ENCODE data around the gene LCLAT1.

Gene LCLAT1

DNA sequence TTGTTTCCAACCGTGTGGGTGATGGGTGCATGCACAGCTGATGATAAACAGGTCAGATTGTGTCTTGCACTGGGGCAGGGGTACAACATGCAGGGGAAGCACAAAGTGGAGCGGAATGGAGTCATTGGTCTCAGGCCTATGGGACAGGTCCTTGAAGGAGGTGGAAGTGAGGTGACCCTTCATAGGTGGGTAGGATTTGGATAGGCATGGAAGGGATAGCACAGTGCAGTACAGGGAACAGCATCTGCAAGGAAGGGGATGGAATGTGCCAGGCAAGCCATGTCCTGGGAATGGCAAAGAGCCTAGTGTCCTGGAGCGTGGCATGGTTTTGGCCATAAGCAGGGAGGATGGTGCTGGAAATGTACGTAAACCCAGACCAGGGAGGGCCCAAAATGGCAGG is 216.3 kb downstream of the LCLAT1 start:
- H3K27ac ChIP-seq: no peak overlapping the region
- TF ChIP-seq, protein P1, sequence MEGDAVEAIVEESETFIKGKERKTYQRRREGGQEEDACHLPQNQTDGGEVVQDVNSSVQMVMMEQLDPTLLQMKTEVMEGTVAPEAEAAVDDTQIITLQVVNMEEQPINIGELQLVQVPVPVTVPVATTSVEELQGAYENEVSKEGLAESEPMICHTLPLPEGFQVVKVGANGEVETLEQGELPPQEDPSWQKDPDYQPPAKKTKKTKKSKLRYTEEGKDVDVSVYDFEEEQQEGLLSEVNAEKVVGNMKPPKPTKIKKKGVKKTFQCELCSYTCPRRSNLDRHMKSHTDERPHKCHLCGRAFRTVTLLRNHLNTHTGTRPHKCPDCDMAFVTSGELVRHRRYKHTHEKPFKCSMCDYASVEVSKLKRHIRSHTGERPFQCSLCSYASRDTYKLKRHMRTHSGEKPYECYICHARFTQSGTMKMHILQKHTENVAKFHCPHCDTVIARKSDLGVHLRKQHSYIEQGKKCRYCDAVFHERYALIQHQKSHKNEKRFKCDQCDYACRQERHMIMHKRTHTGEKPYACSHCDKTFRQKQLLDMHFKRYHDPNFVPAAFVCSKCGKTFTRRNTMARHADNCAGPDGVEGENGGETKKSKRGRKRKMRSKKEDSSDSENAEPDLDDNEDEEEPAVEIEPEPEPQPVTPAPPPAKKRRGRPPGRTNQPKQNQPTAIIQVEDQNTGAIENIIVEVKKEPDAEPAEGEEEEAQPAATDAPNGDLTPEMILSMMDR (conservative IDR thresholded peaks at IDR 0.05): no peak

DNA sequence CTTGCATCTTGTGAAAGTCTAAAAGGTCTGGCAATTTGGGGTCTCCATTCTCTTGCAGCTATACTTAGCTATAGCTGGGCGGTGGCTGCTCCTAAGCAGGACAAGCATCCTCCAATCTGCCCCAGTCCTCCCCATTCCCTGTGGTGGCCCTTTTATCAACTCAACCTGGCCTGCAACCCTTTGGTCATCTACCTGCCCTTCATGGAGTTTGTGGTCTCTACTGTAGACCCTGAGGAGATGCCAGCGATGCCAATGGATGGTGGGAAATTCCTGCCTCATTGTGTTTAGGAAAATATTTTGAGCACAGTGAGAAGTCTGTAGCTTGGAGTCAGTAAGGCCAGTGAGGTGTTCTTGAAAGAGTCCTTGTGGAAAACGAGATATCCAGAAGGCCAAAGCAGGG is 216.8 kb downstream of the LCLAT1 start:
- no peak overlapping the region for H3K27ac ChIP-seq
- TF ChIP-seq, protein P1 (conservative IDR thresholded peaks at IDR 0.05): no peak

DNA sequence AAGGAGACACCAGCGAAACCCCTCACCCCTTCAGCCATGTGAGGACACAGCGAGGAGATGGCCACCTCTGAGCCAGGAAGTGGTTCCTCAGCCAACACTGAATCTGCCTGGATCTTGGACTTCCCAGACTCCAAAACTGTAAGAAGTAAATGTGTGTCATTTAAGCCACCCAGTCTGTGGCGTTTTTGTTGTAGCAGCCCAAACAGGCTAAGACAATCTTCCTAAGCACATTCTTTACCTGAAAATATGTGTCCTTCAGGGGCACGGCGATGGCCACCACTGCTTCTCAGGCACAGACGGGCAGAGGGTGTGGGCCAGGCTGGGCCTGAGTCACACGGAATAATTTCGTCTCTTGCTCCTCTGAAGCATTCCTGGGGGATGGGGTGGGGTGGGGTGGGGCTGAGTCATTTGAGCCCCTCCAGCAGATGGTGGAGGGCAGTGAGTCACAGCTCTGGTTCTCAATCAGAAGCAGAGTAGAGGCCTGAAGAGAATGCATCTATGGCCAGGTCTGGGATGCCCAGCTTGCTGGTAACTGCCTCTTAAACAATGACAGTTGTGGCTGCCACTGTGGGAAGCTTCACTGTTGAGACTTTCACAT is 217.8 kb downstream of the LCLAT1 start:
- no peak overlapping the region for H3K27ac ChIP-seq
- TF ChIP-seq, protein P1 (conservative IDR thresholded peaks at IDR 0.05): no peak

DNA sequence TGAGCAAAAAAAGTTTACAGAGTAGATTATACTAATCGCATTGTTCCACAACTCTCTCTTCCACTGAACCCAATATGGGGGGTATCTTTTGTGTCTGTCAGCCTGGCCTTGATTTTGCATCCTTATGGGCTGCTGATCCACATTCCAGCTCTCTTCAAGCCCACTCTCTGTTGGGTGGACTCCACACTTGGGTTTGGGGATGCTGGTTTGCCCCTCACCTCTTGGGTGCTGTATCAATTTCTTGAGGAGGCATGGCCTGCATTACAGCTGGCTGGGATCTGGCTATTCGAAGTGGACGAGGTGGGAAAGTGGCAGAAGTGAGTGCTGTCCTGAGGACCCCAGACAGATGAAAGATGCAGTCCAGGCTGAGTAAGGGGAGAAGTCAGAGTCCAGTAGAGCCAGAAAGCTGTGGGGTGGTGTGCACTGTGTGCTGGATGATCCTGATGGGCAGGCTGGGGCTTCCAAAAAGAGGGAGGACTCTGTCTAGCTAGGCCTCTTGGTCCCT is 218.8 kb downstream of the LCLAT1 start:
- TF ChIP-seq, protein P1 (conservative IDR thresholded peaks at IDR 0.05): no peak
- H3K27ac ChIP-seq: no peak overlapping the region

DNA sequence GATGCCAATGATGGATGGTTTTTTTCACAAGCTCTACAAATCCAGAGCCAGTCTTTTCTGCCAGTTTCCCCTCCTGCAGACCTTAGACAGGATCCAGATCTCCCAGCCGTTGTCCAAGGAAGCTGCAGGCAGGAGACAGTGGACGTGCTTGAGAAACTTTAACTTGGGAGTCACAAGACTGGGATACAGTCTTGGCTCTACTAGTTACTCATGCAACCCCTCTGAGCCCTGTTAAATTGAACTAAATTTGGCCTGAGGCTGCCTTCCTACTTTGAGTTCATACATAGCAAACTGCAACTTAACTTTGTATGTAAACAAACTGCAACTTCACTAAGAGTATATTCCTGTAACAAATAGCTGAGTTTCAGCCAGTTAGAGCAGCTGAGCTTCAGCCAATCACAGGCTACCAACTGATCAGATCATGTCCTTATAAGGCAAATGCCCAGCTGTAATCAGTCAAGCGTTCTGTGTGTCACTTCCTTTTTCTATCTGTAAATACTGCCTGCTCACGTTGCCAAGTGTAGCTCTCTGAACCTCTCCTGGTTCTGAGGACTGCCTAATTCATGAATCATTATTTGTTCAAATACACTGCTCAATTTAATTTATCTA is 219.3 kb downstream of the LCLAT1 start:
- TF ChIP-seq, protein P1 (conservative IDR thresholded peaks at IDR 0.05): no peak
- H3K27ac ChIP-seq: no peak overlapping the region

DNA sequence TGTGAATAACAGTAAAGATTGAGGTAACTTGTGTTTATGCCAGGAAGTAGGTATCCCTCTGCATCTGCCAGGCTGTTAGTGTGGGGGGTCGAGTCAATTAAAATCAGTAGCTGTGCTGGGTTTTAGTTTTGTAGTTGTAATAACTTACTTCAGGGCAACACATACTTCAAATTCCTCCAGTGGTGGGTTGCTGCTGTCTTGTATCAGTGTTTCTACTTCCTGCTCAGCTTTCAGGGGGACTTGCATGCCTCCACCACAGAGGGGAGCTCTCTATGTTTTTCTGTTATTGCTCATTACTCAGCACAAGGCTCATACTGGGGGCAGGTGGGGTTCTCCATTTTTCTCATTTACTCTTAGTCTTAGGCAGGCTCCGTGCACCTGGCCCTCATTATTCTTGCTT is 223.4 kb downstream of the LCLAT1 start:
- TF ChIP-seq, protein P1 (conservative IDR thresholded peaks at IDR 0.05): no peak

DNA sequence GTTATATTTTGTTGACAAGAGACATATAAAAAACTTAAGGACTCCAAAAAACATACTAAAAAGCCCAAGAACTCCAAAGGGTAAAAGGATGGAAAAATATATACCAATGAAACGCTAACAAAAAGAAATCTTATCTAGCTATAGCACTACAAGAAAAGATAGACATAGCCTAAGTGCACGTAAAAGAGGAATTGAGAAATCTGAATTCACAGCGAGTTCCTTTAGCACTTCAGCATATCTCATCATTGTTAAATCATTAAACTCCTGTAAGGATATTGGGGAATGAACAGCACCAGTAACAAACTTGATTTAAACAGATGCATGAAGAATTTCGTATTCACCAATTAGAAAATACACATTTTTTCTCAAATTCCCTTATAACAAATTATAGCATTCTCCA is 226.1 kb downstream of the LCLAT1 start:
- no peak overlapping the region for H3K27ac ChIP-seq
- TF ChIP-seq, protein P1 (conservative IDR thresholded peaks at IDR 0.05): no peak

More for the DNA sequence above, 223.4 kb downstream of the LCLAT1 start:
- H3K27ac ChIP-seq: no peak overlapping the region
